Keratinocyte (primary cell): ENCODE results near the gene POU2F2. TPM values are rescaled to one million over a fixed set of nuclear protein-coding genes. Genes with fewer than 3 reads are reported as not detected.

Source experiments
- DNase-seq: peaks from one replicate; pipeline ENCODE4 v3.0.0-alpha.2; 2011; ENCODE audit warnings: low read depth, missing footprints, low spot score
- FAIRE-seq: peaks from 2 replicates; lab custom pipeline; 2011; peaks lifted over from hg19 to GRCh38; lab: Jason Lieb, UNC
- H2AFZ ChIP-seq: 2 replicates; pipeline ENCODE4 v1.6.0; 2012; ENCODE audit warnings: low read length, control low read depth, inconsistent platforms; ENCODE audit not compliant: control insufficient read depth
- H3K27ac ChIP-seq: 2 replicates; pipeline ENCODE4 v1.5.1; 2011; ENCODE audit warnings: low read length; ENCODE audit not compliant: control insufficient read depth, insufficient read depth
- H3K27me3 ChIP-seq: 3 replicates; pipeline ENCODE4 v1.6.0; 2011; ENCODE audit warnings: low read length; ENCODE audit not compliant: control insufficient read depth, insufficient read depth; ENCODE audit errors: extremely low read depth
- H3K36me3 ChIP-seq, 2 experiments: 2 replicates in 1 of 2; 3 replicates in 1 of 2; pipeline ENCODE4 v1.5.1; 2011; ENCODE audit warnings: low read length in 2 of 2, mild to moderate bottlenecking in 1 of 2; ENCODE audit not compliant: control insufficient read depth in 2 of 2, insufficient read depth in 2 of 2; ENCODE audit errors: extremely low read depth in 1 of 2
- H3K4me1 ChIP-seq: 3 replicates; pipeline ENCODE4 v1.5.1; 2011; ENCODE audit warnings: low read length; ENCODE audit not compliant: control insufficient read depth, insufficient read depth; ENCODE audit errors: extremely low read depth
- H3K4me2 ChIP-seq: 3 replicates; pipeline ENCODE4 v1.6.0; 2011; ENCODE audit warnings: low read depth, low read length; ENCODE audit not compliant: control insufficient read depth, insufficient read depth; ENCODE audit errors: extremely low read depth
- H3K4me3 ChIP-seq, 3 experiments: fragments of 200-600 bp in 1 of 3; sonication (generic) in 1 of 3; 2 replicates in 2 of 3; 3 replicates in 1 of 3; pipeline ENCODE4 v1.5.1; 2011 to 2016; ENCODE audit warnings: low read length in 3 of 3, mild to moderate bottlenecking in 3 of 3, control low read depth in 2 of 3, inconsistent platforms in 1 of 3, low read depth in 1 of 3, mixed read lengths in 1 of 3, mixed run types in 1 of 3, moderate library complexity in 1 of 3; ENCODE audit not compliant: control insufficient read depth in 2 of 3, insufficient read depth in 2 of 3; ENCODE audit errors: extremely low read depth in 1 of 3
- H3K79me2 ChIP-seq: 2 replicates; pipeline ENCODE4 v1.6.0; 2012; ENCODE audit warnings: low read length; ENCODE audit not compliant: control insufficient read depth, insufficient read depth
- H3K9ac ChIP-seq: 3 replicates; pipeline ENCODE4 v1.6.0; 2011; ENCODE audit warnings: low read length; ENCODE audit not compliant: control insufficient read depth, insufficient read depth; ENCODE audit errors: extremely low read depth
- H3K9me1 ChIP-seq: 3 replicates; pipeline ENCODE4 v1.6.0; 2011; ENCODE audit warnings: low read length; ENCODE audit not compliant: control insufficient read depth, insufficient read depth; ENCODE audit errors: extremely low read depth
- H3K9me3 ChIP-seq: 2 replicates; pipeline ENCODE4 v1.5.1; 2012; ENCODE audit warnings: low read depth, low read length; ENCODE audit not compliant: control insufficient read depth
- H4K20me1 ChIP-seq: 3 replicates; pipeline ENCODE4 v1.6.0; 2011; ENCODE audit warnings: low read length; ENCODE audit not compliant: control insufficient read depth, insufficient read depth; ENCODE audit errors: extremely low read depth
- EZH2 ChIP-seq: IDR thresholded peaks from one replicate; pipeline ENCODE4 v1.6.1; 2012; ENCODE audit warnings: inconsistent platforms, mild to moderate bottlenecking, low read length, moderate library complexity
- dilution Hi-C: fragments of 300-500 bp; cut with MboI; formaldehyde crosslinking; loops from one replicate; pipeline ENCODE4 v1.7.0; 2020; ENCODE audit warnings: low sequenced_read_pairs; ENCODE audit not compliant: extremely low pct_ligation_motif_present
- polyA plus RNA-seq, 5 experiments: library from polyadenylated mRNA; depleted of rRNA in 3 of 5; stranded (reverse) in 3 of 5; stranded (forward) in 1 of 5; unstranded in 1 of 5; fragments of >200 nt; gene quantifications; 1 replicate in 1 of 5; 2 replicates in 3 of 5; 3 replicates in 1 of 5; pipeline versions ENCODE4 v1.2.1 to v1.2.3, GENCODE V29; 2011 to 2012; ENCODE audit warnings: missing spikeins in 2 of 5, low read depth in 1 of 5, low replicate concordance in 1 of 5
- TF ChIP-seq, protein P1 (sequence below), 3 experiments: IDR thresholded peaks in 1 of 3; conservative IDR thresholded peaks in 1 of 3; optimal IDR thresholded peaks in 1 of 3; 2 replicates in 2 of 3; 3 replicates in 1 of 3; pipeline versions ENCODE3 to v1.5.1; 2011; ENCODE audit warnings: low read length in 3 of 3, mild to moderate bottlenecking in 3 of 3, moderate library complexity in 2 of 3, control low read depth in 1 of 3, inconsistent platforms in 1 of 3; ENCODE audit not compliant: insufficient read depth in 2 of 3; ENCODE audit errors: extremely low read depth in 1 of 3

The POU2F2 gene
- polyA plus RNA-seq, 1 donor (not counting 4 experiments of a cell fraction or from before 2014, with no cell fraction given) = 7.0 TPM

DNA sequence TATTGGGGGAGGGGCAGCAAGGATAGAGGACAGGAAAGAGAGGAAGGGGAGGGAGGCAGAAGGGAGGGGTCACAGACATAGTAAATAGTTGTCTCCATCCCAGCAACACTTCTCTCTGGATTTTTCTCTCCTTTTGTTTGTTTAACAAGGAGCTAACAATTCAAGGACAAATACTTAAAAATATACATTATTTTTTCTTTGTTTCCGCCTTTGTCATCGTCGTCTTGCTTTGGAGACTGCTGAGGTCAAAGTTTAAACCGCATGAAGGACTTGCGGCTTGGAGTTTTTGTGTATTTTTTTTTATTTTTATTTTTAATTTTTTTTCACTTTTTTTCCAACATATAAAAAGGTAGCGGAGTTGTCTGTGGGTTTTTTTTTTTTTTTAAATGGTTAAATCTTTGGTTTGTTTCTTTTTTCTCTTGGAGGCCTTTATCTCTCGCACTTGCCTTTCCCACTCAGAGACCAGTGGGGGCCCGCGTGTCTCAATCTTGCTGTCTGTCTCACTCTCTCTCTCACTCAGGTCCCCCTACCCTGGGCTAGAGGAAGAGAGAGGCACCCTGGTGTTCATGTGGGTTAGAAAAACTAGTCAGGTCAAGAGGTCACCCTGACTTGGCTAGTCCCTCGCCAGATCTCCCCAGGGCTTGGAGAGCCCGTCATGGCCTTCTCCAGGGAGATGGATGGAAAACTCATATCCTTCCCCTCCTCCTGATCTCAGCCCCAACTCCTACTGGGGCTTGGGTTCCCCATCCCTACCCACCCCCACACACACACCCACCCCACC lies 45.3 kb downstream of the POU2F2 start:
- Histone ChIP-seq H2AFZ (no peak overlapping the region), H3K9ac (no peak overlapping the region), H3K4me2 (no peak overlapping the region), H3K4me1 (peaks cover 7% of the 10 kb centered on the region), H3K9me1 (no peaks in the 10 kb centered on the region), H3K27ac (no peak overlapping the region), H3K4me3 (no peak overlapping the region), H3K79me2 (peaks cover 2% of the 10 kb centered on the region), H3K36me3 (peaks cover 0 to 3% of the 10 kb centered on the region in 2 experiments), H3K27me3 (no peaks in the 10 kb centered on the region), H4K20me1 (no peaks in the 10 kb centered on the region), H3K9me3 (no peaks in the 10 kb centered on the region)
- DNase-seq = no peak
- TF ChIP-seq, protein P1, sequence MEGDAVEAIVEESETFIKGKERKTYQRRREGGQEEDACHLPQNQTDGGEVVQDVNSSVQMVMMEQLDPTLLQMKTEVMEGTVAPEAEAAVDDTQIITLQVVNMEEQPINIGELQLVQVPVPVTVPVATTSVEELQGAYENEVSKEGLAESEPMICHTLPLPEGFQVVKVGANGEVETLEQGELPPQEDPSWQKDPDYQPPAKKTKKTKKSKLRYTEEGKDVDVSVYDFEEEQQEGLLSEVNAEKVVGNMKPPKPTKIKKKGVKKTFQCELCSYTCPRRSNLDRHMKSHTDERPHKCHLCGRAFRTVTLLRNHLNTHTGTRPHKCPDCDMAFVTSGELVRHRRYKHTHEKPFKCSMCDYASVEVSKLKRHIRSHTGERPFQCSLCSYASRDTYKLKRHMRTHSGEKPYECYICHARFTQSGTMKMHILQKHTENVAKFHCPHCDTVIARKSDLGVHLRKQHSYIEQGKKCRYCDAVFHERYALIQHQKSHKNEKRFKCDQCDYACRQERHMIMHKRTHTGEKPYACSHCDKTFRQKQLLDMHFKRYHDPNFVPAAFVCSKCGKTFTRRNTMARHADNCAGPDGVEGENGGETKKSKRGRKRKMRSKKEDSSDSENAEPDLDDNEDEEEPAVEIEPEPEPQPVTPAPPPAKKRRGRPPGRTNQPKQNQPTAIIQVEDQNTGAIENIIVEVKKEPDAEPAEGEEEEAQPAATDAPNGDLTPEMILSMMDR (optimal IDR thresholded peaks at IDR 0.05 in 1 of 3, IDR thresholded peaks at IDR 0.05 in 1 of 3, conservative IDR thresholded peaks at IDR 0.05 in 1 of 3; ENCODE audit: extremely low read depth in 1 of 3, insufficient read depth in 2 of 3, low read length in 3 of 3) = no peak
- no peak for TF ChIP-seq EZH2
- dilution Hi-C loops = no loop called here
- FAIRE-seq = no peak

DNA sequence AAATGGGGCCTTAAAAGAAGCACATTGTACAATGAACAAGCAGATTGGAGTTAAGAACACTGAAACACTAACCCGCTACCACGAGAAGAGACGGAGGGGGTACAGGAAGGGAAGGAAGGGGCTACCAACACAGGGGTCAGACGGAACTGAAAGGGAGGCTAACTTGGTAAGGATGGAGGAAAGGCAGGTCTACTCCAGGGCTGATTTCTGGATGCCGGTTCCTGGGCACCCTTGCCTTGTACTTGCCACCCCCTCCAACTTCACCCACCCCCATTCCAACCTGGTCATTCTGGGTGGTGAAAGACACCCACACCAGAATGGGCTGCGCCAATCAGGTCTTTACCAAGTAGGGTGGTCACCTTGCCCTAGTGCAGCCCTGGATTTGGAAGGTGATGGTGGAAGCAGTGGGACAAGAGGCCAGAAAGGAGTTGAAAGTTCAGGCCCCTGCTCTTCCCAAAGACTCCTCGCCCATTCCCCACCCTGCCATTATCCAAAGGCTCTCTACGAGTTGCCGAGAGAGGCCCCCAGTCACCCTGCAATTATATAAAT lies 46.0 kb downstream of the POU2F2 start:
- Histone ChIP-seq H4K20me1 (peaks cover 4% of the 10 kb centered on the region), H3K27me3 (no peaks in the 10 kb centered on the region), H3K79me2 (peaks cover 8% of the 10 kb centered on the region), H2AFZ (no peak overlapping the region), H3K4me1 (peaks cover 3% of the 10 kb centered on the region), H3K4me2 (no peak overlapping the region), H3K27ac (no peak overlapping the region), H3K9ac (no peak overlapping the region), H3K4me3 (no peak overlapping the region), H3K36me3 (peaks cover 5 to 10% of the 10 kb centered on the region in 2 experiments), H3K9me3 (no peaks in the 10 kb centered on the region), H3K9me1 (no peaks in the 10 kb centered on the region)
- dilution Hi-C loops = no loop called here
- FAIRE-seq (no peak), DNase-seq (no peak)
- TF ChIP-seq, protein P1 (optimal IDR thresholded peaks at IDR 0.05 in 1 of 3, IDR thresholded peaks at IDR 0.05 in 1 of 3, conservative IDR thresholded peaks at IDR 0.05 in 1 of 3; ENCODE audit: extremely low read depth in 1 of 3, insufficient read depth in 2 of 3, low read length in 3 of 3) = no peak
